PC-9 (cell line): ENCODE measurements around the gene ANO1. TPM values are rescaled to one million over a fixed set of nuclear protein-coding genes. Genes with fewer than 3 reads are reported as not detected.
A peak's percentile ranks its signal among the peaks of the same experiment; 100 is the strongest.

Source experiments
- BruUV-seq: library from RNA; stranded (reverse); fragments of 400-500 nt; replicated peaks from 2 replicates; lab custom pipeline; 2021; lab: Mats Ljungman, UMichigan
- CTCF ChIA-PET: fragments of 300-600 bp; sonication (Branson Sonifier 250); formaldehyde crosslinking; loops from one replicate; lab custom pipeline; 2022; ENCODE audit warnings: antibody characterized with exemption; lab: Charles Lee
- POLR2A ChIA-PET: fragments of 300-600 bp; sonication (Branson Sonifier 250); formaldehyde crosslinking; loops from one replicate; lab custom pipeline; 2022; ENCODE audit warnings: antibody characterized with exemption; ENCODE audit not compliant: unreplicated experiment; lab: Charles Lee
- DNase-seq, 2 experiments: peaks; one replicate each; pipeline versions ENCODE4 v3.0.0 to v3.0.0-alpha.2; 2015 to 2022; ENCODE audit warnings: mixed read lengths in 1 of 2
- H2AFZ ChIP-seq: fragments of 200-600 bp; sonication (generic); 2 replicates; pipeline ENCODE4 v1.8.1; 2017; ENCODE audit warnings: antibody characterized with exemption
- H3F3A ChIP-seq: fragments of 200-600 bp; sonication (generic); 2 replicates; pipeline ENCODE4 v1.8.1; 2017; ENCODE audit warnings: antibody characterized with exemption, mild to moderate bottlenecking, low read depth; ENCODE audit not compliant: insufficient read depth
- H3K27ac ChIP-seq: fragments of 200-600 bp; sonication (generic); 2 replicates; pipeline ENCODE4 v1.6.1; 2016; ENCODE audit warnings: mixed run types
- H3K27me3 ChIP-seq: fragments of 200-600 bp; sonication (generic); 2 replicates; pipeline ENCODE4 v1.6.1; 2016; ENCODE audit warnings: low read depth, mixed run types; ENCODE audit not compliant: insufficient read depth
- H3K36me3 ChIP-seq: fragments of 200-600 bp; sonication (generic); 2 replicates; pipeline ENCODE4 v1.6.1; 2016; ENCODE audit warnings: low read depth, mixed run types
- H3K4me1 ChIP-seq: fragments of 200-600 bp; sonication (generic); replicated peaks from 2 replicates; pipeline ENCODE4 v1.6.1; 2016; ENCODE audit warnings: mixed run types; ENCODE audit not compliant: insufficient read depth
- H3K4me2 ChIP-seq: fragments of 200-600 bp; sonication (generic); 2 replicates; pipeline ENCODE4 v1.6.1; 2017; ENCODE audit warnings: mixed run types
- H3K4me3 ChIP-seq: fragments of 200-600 bp; sonication (generic); 2 replicates; pipeline ENCODE4 v1.6.1; 2016; ENCODE audit warnings: mixed run types
- H3K79me2 ChIP-seq: fragments of 200-600 bp; sonication (generic); 2 replicates; pipeline ENCODE4 v1.6.1; 2017; ENCODE audit warnings: low read depth, mixed run types
- H3K9me2 ChIP-seq: fragments of 200-600 bp; sonication (generic); 2 replicates; pipeline ENCODE4 v1.8.1; 2017; ENCODE audit warnings: mild to moderate bottlenecking; ENCODE audit not compliant: insufficient read depth
- H3K9me3 ChIP-seq: fragments of 200-600 bp; sonication (generic); 2 replicates; pipeline ENCODE4 v1.8.1; 2016; ENCODE audit warnings: low read depth; ENCODE audit not compliant: insufficient read depth
- H4K20me1 ChIP-seq: fragments of 200-600 bp; sonication (generic); 2 replicates; pipeline ENCODE4 v1.8.1; 2017; ENCODE audit not compliant: insufficient read depth
- EZH2 ChIP-seq: fragments of 200-600 bp; sonication (generic); IDR thresholded peaks from 2 replicates; pipeline ENCODE4 v1.8.0; 2017; ENCODE audit warnings: antibody characterized with exemption, low read depth
- intact Hi-C: fragments of 100-400 bp; cut with micrococcal nuclease; formaldehyde crosslinking; loops from one replicate; pipeline ENCODE4 v1.10.0; 2022; ENCODE audit not compliant: unreplicated experiment
- total RNA-seq: library from RNA; stranded (reverse); gene quantifications from 2 replicates; pipeline ENCODE4 v1.2.3, GENCODE V29; 2021
- TF ChIP-seq, protein P1 (sequence below): fragments of 200-600 bp; sonication (generic); conservative IDR thresholded peaks from 2 replicates; pipeline ENCODE4 v1.6.1; 2017; ENCODE audit warnings: mixed run types, antibody characterized with exemption, mild to moderate bottlenecking, moderate library complexity

ANO1 gene
- total RNA-seq, 1 experiment from 2014 or later = 107 TPM

DNA sequence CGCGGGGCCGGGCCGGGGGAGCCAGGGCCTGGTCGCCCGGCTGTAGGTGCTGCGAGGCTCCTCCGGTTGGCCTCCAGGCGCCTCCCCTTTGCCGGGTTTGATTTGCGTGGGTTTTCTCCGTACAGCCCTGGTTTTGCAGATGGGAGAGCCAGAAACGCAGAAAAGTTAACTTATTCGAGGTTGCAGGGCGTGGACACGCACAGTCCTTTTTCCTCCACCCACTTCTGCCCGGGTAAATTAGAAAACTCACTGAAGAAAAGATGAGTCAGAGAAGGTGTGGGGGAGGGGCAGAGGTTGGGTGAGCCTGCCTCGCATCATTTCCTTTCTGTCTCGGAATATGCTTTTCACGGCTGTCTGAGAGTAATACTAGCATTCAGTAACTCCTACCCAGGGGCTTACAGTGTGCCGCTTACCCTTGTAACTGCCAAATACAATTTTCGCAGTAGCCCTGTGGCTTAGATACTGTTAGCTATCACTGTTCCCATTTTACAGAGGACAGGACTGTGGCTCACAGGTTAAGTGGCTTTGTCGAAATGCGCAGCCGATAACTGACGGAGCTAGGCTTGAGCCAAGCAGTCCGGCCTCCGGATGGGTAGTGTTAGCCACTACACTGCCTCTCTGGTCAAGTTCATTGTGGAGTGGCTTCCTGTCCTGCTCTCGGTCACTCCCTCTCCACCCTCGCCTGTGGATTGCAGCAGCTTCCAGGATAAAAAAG is 125.8 kb downstream of the ANO1 start:
- Histone ChIP-seq H3K27me3 (no peaks in the 10 kb centered on the region), H3K9me2 (no peaks in the 10 kb centered on the region), H2AFZ (peak overlapping the region; percentile 78; the same call in 1 of the 2 replicates), H3K79me2 (peaks cover 48% of the 10 kb centered on the region), H3F3A (peaks cover 60% of the 10 kb centered on the region), H4K20me1 (peaks cover 48% of the 10 kb centered on the region), H3K4me3 (peak overlapping the region; percentile 78), H3K27ac (peak overlapping the region; percentile 73), H3K36me3 (peaks cover 30% of the 10 kb centered on the region), H3K4me2 (peak overlapping the region; percentile 83), H3K4me1 (peaks cover 19% of the 10 kb centered on the region), H3K9me3 (no peaks in the 10 kb centered on the region)
- ChIA-PET POLR2A (interaction anchor here (0.6 to 1.1 kb wide), 5 partner anchors 21 to 387 kb away, joined by 3 to 9 read pairs (median 4); no protein-coding TSS in a partner anchor), CTCF (no interaction called here)
- peak; percentile 73 to 78 for DNase-seq
- intact Hi-C loops = loop anchor here (1.0 to 5.0 kb wide), 4 partner anchors 38 to 193 kb away; partner anchors contain the start of genes CTTN and PPFIA1
- TF ChIP-seq, protein P1, sequence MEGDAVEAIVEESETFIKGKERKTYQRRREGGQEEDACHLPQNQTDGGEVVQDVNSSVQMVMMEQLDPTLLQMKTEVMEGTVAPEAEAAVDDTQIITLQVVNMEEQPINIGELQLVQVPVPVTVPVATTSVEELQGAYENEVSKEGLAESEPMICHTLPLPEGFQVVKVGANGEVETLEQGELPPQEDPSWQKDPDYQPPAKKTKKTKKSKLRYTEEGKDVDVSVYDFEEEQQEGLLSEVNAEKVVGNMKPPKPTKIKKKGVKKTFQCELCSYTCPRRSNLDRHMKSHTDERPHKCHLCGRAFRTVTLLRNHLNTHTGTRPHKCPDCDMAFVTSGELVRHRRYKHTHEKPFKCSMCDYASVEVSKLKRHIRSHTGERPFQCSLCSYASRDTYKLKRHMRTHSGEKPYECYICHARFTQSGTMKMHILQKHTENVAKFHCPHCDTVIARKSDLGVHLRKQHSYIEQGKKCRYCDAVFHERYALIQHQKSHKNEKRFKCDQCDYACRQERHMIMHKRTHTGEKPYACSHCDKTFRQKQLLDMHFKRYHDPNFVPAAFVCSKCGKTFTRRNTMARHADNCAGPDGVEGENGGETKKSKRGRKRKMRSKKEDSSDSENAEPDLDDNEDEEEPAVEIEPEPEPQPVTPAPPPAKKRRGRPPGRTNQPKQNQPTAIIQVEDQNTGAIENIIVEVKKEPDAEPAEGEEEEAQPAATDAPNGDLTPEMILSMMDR = no peak
- TF ChIP-seq EZH2 = no peak
- TSS peak; percentile 75 for BruUV-seq

DNA sequence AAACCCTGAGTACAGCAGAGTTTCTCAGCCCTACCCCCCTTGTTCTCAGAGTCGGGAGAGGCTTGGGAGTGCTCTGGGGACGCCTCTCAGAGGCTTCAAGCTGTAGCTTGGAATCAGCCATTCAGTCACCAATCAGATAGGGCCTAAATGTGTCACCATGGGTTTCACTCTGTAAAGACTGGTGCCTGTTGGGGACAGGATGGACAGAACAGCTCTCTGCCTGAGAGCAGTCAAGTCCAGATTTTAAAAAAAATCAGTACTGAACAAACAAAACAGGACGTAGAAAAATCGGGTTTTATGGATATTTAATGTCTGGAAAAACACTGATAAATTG is 126.3 kb downstream of the ANO1 start:
- H4K20me1 ChIP-seq = peaks cover 54% of the 10 kb centered on the region
- H3F3A ChIP-seq = peaks cover 66% of the 10 kb centered on the region
- intact Hi-C loops = loop anchor here (5.0 kb wide), 2 partner anchors 38 to 193 kb away; partner anchors contain the start of gene CTTN
- no peaks in the 10 kb centered on the region for H3K9me3 ChIP-seq
- TF ChIP-seq EZH2 = no peak
- TF ChIP-seq, protein P1 = no peak
- H3K9me2 ChIP-seq = no peaks in the 10 kb centered on the region
- H3K27me3 ChIP-seq = no peaks in the 10 kb centered on the region
- BruUV-seq = no TSS peak
- H3K36me3 ChIP-seq = peaks cover 30% of the 10 kb centered on the region
- ChIA-PET POLR2A (interaction anchor here (0.6 to 1.1 kb wide), 5 partner anchors 20 to 387 kb away, joined by 3 to 9 read pairs (median 4); no protein-coding TSS in a partner anchor), CTCF (interaction anchor here (0.6 to 1.1 kb wide), 2 partner anchors 65 to 254 kb away, joined by 3 read pairs; no protein-coding TSS in a partner anchor)
- H3K4me2 ChIP-seq = peak overlapping the region; percentile 83
- H3K27ac ChIP-seq = peak overlapping the region; percentile 73
- peak overlapping the region; percentile 78 for H3K4me3 ChIP-seq
- no peak for DNase-seq
- peaks cover 48% of the 10 kb centered on the region for H3K79me2 ChIP-seq
- H2AFZ ChIP-seq = no peak overlapping the region
- H3K4me1 ChIP-seq = peaks cover 19% of the 10 kb centered on the region

DNA sequence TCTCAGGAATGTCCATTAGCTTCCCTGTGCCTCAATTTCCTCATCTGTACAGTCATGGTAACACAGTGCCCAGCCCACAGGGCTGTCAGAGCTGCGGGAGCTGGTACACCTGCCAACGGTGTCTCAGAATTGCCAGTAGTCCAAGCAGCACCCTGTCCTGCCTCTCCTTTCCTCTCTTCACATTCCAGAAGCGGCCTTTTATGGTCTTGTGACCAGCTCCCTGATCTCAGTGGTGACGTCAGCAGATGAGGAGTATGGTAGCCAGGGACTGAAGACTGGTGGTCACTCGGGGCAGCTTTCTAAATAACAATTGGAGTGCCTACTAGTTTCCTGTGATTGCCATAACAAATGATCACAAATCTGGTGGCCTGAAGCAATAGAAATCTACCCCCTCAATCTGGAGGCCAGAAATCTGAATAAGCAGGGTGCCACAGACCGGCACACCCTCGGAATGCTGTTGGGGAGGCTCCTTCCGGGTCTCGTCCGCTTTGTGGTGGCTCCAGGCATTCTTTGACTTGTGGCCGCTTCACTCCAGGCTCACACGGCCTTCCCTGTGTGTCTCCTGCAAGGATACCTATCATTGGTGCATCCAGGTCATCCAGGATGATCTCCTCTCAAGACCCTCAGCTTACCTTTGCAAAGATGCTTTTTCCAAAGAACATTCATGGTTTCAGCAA is 127.1 kb downstream of the ANO1 start:
- intact Hi-C loops = no loop called here
- peak in 1 of 2 experiments; percentile 64 for DNase-seq
- no TSS peak for BruUV-seq
- Histone ChIP-seq H3K27me3 (no peaks in the 10 kb centered on the region), H3K79me2 (peaks cover 48% of the 10 kb centered on the region), H3K9me3 (no peaks in the 10 kb centered on the region), H4K20me1 (peaks cover 61% of the 10 kb centered on the region), H3K9me2 (no peaks in the 10 kb centered on the region), H3K4me1 (peaks cover 19% of the 10 kb centered on the region), H3K36me3 (peaks cover 30% of the 10 kb centered on the region), H3K4me3 (peak overlapping the region; percentile 78), H3K4me2 (peak overlapping the region; percentile 83), H2AFZ (no peak overlapping the region), H3F3A (peaks cover 68% of the 10 kb centered on the region), H3K27ac (no peak overlapping the region)
- ChIA-PET POLR2A (interaction anchor here (0.6 to 1.1 kb wide), 2 partner anchors 27 to 39 kb away, joined by 4 to 16 read pairs; no protein-coding TSS in a partner anchor), CTCF (interaction anchor here (0.6 to 1.1 kb wide), 3 partner anchors 63 to 255 kb away, joined by 3 to 11 read pairs (median 3); no protein-coding TSS in a partner anchor)
- TF ChIP-seq, protein P1 = no peak
- TF ChIP-seq EZH2 = no peak
